Measurements from ENCODE around the gene POC1A.

GRCh38 chr3:52082951-52083350 lies 71.3 kb downstream of the POC1A start:
- TF ChIP-seq SUZ12 (IDR thresholded peaks at IDR 0.05; ENCODE audit: extremely low read depth, insufficient read depth, insufficient read length) (no peak), ZNF274 (IDR thresholded peaks at IDR 0.05; ENCODE audit: low read depth, low read length) (no peak)

Data from NT2/D1 (cell line).